Gastroesophageal sphincter (tissue), 4 donors: ENCODE measurements around the gene SOX10. TPM values are rescaled to one million over a fixed set of nuclear protein-coding genes. Genes with fewer than 3 reads are reported as not detected.

ENCODE experiments used
- ATAC-seq: fragments of 150-250 bp; one replicate; pipeline ENCODE4 v1.9.1; 2016; ENCODE audit warnings: mild to moderate bottlenecking, moderate library complexity
- H3K27ac ChIP-seq, 4 donors: fragments of 200-600 bp; sonication (generic) in 3 of 4; 1 replicate in 3 of 4; 2 replicates in 1 of 4; pipeline ENCODE4 v1.5.1; 2016 to 2019
- H3K27me3 ChIP-seq: fragments of 200-600 bp; sonication (generic); one replicate; pipeline ENCODE4 v1.5.1; 2019
- H3K36me3 ChIP-seq, 2 donors: fragments of 200-600 bp; sonication (generic); one replicate each; pipeline ENCODE4 v1.5.1; 2019; ENCODE audit warnings: control low read depth in 1 of 2
- H3K4me1 ChIP-seq, 3 donors: fragments of 200-600 bp; sonication (generic); 1 replicate in 2 of 3; 2 replicates in 1 of 3; pipeline ENCODE4 v1.5.1; 2016 to 2019; ENCODE audit warnings: control low read depth in 2 of 3
- H3K4me3 ChIP-seq, 2 donors: fragments of 200-600 bp; sonication (generic); one replicate each; pipeline ENCODE4 v1.5.1; 2019; ENCODE audit warnings: mild to moderate bottlenecking in 1 of 2, moderate library complexity in 1 of 2
- H3K9me3 ChIP-seq, 3 donors: fragments of 200-600 bp; sonication (generic); one replicate each; pipeline ENCODE4 v1.5.1; 2017 to 2019; ENCODE audit warnings: control low read depth in 2 of 3
- CTCF ChIP-seq, 4 experiments: fragments of 200-600 bp in 2 of 4; fragments of 450-650 bp in 2 of 4; sonication (generic) in 1 of 4; IDR thresholded peaks; one replicate each; pipeline ENCODE4 v1.5.1; 2017 to 2019; ENCODE audit warnings: antibody characterized with exemption in 4 of 4, mild to moderate bottlenecking in 2 of 4, moderate library complexity in 2 of 4
- EP300 ChIP-seq: sonication (generic); formaldehyde crosslinking; IDR thresholded peaks from one replicate; pipeline ENCODE4 v1.6.1; 2017; ENCODE audit warnings: antibody characterized with exemption, mild to moderate bottlenecking
- POLR2A ChIP-seq, 2 donors: fragments of 450-650 bp; IDR thresholded peaks; one replicate each; pipeline ENCODE4 v1.6.1; 2017; ENCODE audit warnings: antibody characterized with exemption in 2 of 2, mild to moderate bottlenecking in 2 of 2, moderate library complexity in 1 of 2
- POLR2AphosphoS5 ChIP-seq: sonication (generic); formaldehyde crosslinking; IDR thresholded peaks from one replicate; pipeline ENCODE4 v1.6.1; 2017; ENCODE audit warnings: antibody characterized with exemption
- WGBS, 2 donors: methylation state at CpG; one replicate each; pipeline ENCODE4 v1.1.5; 2018; ENCODE audit warnings: low coverage in 1 of 2; 5-methylcytosine and 5-hydroxymethylcytosine counted together
- total RNA-seq, 4 donors: library from RNA; depleted of rRNA; stranded (reverse); fragments of >200 nt; gene quantifications; one replicate each; pipeline ENCODE4 v1.1.0, GENCODE V29; 2016

SOX10 gene
- total RNA-seq, 4 donors from 2014 or later, result 6.9 to 16.0 (median 9.2) TPM

DNA sequence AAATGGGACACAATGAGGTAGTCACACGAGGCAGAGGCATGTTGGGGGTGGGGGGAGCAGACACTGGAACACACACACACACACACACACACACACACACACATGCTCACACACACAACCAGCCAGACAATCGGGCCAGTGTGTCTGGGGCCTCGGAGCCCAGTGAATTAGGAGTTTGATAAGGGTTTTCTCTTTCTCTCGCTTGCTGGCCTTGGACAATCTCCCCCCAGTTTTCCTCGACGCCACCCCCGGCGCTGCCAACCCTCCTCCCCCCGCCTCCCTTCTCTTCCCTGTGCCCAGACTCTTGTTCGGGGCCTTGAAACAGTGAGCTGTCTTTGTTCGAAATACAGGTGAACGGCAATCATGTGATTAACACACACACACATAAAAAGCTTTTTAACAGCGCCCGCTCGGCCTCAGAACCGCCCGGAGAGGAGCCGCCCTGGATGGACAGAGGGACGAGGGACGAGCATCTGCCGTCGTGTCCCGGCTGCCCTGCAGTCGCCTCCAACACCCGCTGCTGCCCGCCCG, 1.5 kb upstream of the SOX10 start:
- 49 to 82% methylated on average over 3 to 9 of the region's 27 CpGs for WGBS, 2 donors
- ATAC-seq, result no peak

DNA sequence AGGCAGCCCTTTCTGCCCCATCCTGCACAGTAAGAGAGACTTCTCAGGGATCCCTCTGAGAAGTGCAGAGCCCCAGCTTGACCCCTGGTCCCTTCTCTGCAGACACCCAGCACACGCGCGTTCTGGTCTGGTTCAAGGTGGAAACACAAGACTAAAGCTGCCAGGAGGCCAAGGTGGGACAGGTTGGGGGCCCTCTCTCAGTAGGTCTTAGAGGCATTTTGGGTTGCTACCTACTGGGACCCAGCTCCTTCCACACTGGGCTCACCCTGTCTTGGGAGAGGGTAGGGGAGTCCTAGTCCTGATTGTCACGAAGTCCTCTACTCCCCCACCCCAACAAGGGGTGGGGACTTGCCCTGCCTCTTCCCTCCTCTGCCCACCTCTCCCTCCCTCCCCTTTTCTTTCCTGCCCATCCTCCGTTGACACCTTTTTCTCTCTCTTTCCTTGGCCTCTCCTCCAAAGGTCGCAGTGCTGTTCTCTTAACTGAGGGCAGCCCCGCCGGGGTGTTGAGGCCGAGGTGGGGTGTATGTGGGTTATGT, 763 bp upstream of the SOX10 start:
- no peak for TF ChIP-seq POLR2A (IDR thresholded peaks at IDR 0.05)
- no peak for TF ChIP-seq POLR2AphosphoS5
- TF ChIP-seq EP300, result no peak
- no peak for TF ChIP-seq CTCF (IDR thresholded peaks at IDR 0.05)
- Histone ChIP-seq H3K27me3 (no peaks in the 10 kb centered on the region), H3K27ac (peak overlapping the region in 2 of 4 donors; percentile 67 to 77), H3K4me1 (no peaks in the 10 kb centered on the region), H3K36me3 (peaks cover 0 to 34% of the 10 kb centered on the region in 2 donors), H3K4me3 (peak overlapping the region in 1 of 2 donors; percentile 47), H3K9me3 (no peaks in the 10 kb centered on the region)
- ATAC-seq, result no peak
- WGBS, 2 donors, result 71 to 77% methylated on average over 2 of the region's 9 CpGs

More for the DNA sequence above, 1.5 kb upstream of the SOX10 start:
- Histone ChIP-seq H3K27me3 (no peaks in the 10 kb centered on the region), H3K4me3 (peak overlapping the region in 1 of 2 donors; percentile 47), H3K4me1 (no peaks in the 10 kb centered on the region), H3K27ac (peak overlapping the region in 3 of 4 donors; percentile 15 to 77 (median 67)), H3K9me3 (no peaks in the 10 kb centered on the region), H3K36me3 (peaks cover 0 to 27% of the 10 kb centered on the region in 2 donors)
- TF ChIP-seq POLR2AphosphoS5 (no peak), POLR2A (IDR thresholded peaks at IDR 0.05) (no peak), EP300 (no peak), CTCF (IDR thresholded peaks at IDR 0.05) (no peak)

- Histone ChIP-seq H3K4me3 (peak overlapping the region; percentile 1 to 47), H3K4me1 (no peaks in the 10 kb centered on the region), H3K9me3 (no peaks in the 10 kb centered on the region), H3K36me3 (peaks cover 0 to 50% of the 10 kb centered on the region in 2 donors), H3K27me3 (no peaks in the 10 kb centered on the region), H3K27ac (peak overlapping the region in 3 of 4 donors; percentile 54 to 77 (median 67))
- 60% methylated on average over 2 of the region's 84 CpGs; no CpG with 5 or more reads in 1 of the 2 donors for WGBS, 2 donors
- peak in 1 of 2 donors; percentile 8 for TF ChIP-seq POLR2A (IDR thresholded peaks at IDR 0.05)
- TF ChIP-seq CTCF (IDR thresholded peaks at IDR 0.05), result peak in 1 of 4 experiments; percentile 40
- no peak for TF ChIP-seq EP300
- peak; percentile 6 for ATAC-seq
Observed at GRCh38 chr22:37982938-37983859, 1.2 kb downstream of the SOX10 start.

GRCh38 chr22:37982151-37982785, 2.1 kb downstream of the SOX10 start:
- Histone ChIP-seq H3K9me3 (no peaks in the 10 kb centered on the region), H3K27me3 (no peaks in the 10 kb centered on the region), H3K36me3 (peaks cover 0 to 55% of the 10 kb centered on the region in 2 donors), H3K4me1 (no peaks in the 10 kb centered on the region), H3K27ac (peak overlapping the region in 3 of 4 donors; percentile 47 to 77 (median 67)), H3K4me3 (peak overlapping the region in 1 of 2 donors; percentile 47)
- TF ChIP-seq EP300, result no peak
- no peak for TF ChIP-seq POLR2A (IDR thresholded peaks at IDR 0.05)
- no peak for TF ChIP-seq CTCF (IDR thresholded peaks at IDR 0.05)
- no peak for TF ChIP-seq POLR2AphosphoS5
- ATAC-seq, result no peak
- 75% methylated on average over 3 of the region's 8 CpGs; no CpG with 5 or more reads in 1 of the 2 donors for WGBS, 2 donors
